GM12872 (cell line): ENCODE results near the gene PRKCH.

Source experiments
- TF ChIP-seq, protein P1 (sequence below): IDR thresholded peaks from 3 replicates; pipeline ENCODE4 v1.5.1; 2011; ENCODE audit warnings: low read depth, mild to moderate bottlenecking, low read length, moderate library complexity; ENCODE audit not compliant: insufficient read depth

Gene PRKCH

DNA sequence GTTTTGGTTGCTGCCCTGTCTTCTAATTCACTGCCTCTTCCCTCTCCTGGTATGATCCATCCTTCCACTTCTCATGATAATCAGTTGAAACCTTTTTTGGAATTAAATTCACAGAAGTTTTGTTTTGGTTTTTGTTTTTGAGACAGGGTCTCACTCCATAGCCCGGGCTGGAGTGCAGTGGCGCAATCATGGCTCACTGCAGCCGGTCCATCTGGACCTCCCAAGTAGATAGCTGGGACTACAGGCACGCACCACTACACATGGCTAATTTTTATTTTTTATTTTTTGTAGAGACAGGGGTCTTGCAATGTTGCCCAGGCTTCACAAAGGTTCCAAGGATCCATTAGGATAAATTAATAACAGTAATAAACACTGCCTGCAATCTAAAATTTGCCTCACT is 164.3 kb downstream of the PRKCH start:
- TF ChIP-seq, protein P1, sequence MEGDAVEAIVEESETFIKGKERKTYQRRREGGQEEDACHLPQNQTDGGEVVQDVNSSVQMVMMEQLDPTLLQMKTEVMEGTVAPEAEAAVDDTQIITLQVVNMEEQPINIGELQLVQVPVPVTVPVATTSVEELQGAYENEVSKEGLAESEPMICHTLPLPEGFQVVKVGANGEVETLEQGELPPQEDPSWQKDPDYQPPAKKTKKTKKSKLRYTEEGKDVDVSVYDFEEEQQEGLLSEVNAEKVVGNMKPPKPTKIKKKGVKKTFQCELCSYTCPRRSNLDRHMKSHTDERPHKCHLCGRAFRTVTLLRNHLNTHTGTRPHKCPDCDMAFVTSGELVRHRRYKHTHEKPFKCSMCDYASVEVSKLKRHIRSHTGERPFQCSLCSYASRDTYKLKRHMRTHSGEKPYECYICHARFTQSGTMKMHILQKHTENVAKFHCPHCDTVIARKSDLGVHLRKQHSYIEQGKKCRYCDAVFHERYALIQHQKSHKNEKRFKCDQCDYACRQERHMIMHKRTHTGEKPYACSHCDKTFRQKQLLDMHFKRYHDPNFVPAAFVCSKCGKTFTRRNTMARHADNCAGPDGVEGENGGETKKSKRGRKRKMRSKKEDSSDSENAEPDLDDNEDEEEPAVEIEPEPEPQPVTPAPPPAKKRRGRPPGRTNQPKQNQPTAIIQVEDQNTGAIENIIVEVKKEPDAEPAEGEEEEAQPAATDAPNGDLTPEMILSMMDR: no peak

DNA sequence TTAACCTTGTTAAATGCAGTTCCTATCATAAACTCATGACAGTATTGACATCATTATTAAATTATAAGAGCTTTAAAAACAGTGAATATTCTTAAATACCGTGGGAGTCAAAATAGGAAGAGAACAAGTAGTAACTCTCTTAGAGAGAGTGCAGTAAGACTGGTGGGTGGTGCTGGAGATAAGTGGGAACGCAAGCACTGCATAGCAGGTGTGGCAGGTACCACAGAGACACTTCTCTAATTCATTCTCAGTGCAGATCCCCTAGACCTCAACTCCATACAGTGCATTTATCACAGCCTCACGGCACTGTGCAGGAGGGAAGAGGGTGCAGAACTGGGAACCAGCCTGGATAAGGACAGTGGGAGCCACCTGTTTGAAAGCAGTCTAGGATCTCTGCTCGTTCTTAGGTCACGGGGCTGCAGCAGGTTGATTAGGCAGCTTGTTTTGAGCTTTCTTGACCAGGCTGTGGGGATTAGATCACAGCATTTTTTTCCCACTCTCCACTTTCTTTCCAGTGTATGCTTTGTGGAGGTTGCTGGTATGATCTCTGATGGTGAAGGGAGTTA is 165.6 kb downstream of the PRKCH start:
- TF ChIP-seq, protein P1: no peak

- TF ChIP-seq, protein P1: no peak
Observed at GRCh38 chr14:61488417-61489401, 167.3 kb downstream of the PRKCH start.

DNA sequence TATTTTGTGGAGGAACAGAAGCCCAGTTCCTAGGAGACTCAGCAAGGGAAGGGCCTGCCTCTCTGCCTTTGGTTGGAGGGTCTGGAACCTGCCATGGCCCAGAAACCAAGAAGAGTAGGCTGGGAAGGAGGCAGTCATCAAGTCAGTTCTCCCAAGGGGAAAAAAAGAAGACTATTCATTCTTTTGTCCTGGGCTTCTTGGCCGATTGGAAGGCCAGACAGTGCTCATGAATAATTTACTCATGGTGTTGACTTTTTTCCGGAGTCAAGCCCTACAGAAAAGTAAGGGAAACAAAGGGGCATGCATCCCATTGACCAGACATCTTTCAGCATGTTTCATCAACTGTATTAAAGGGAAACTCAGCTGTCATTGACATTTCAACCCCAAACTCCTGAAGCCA is 168.1 kb downstream of the PRKCH start:
- TF ChIP-seq, protein P1: no peak

DNA sequence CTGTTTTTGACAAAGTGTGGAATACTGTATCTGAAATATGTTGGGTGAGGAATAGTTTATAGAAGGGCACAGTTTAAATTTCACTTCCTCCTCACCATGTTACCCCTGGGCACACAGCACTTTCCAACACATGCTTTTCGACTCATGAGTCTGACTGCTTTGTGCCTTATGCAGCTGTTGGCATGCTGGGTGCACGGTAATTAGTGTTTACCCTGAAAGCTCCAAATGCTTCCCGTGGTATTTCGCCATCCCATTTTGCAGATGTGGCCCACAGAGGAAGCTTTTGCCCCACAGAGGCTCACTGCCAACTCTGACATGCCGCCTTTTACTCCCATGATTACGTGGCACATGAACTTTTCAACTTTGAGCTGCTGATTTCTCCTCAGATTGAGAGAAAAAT is 168.6 kb downstream of the PRKCH start:
- TF ChIP-seq, protein P1: no peak

- TF ChIP-seq, protein P1: no peak
Observed at GRCh38 chr14:61491224-61491623, 169.8 kb downstream of the PRKCH start.

- TF ChIP-seq, protein P1: no peak
Observed at GRCh38 chr14:61491876-61492434, 170.6 kb downstream of the PRKCH start.
